HUES48 (cell line): Measurements from ENCODE around the gene ZNF526.

Experiments
- H3K27ac ChIP-seq: one replicate; pipeline ENCODE4 v1.7.0; 2013; ENCODE audit warnings: low read depth, low read length, inconsistent platforms
- H3K27me3 ChIP-seq: 2 replicates; pipeline ENCODE4 v1.6.1; 2013; ENCODE audit warnings: mild to moderate bottlenecking, low read length; ENCODE audit not compliant: control insufficient read depth, insufficient read depth
- H3K36me3 ChIP-seq: 2 replicates; pipeline ENCODE4 v1.6.1; 2013; ENCODE audit warnings: low read length; ENCODE audit not compliant: control insufficient read depth, insufficient read depth
- H3K4me1 ChIP-seq: 2 replicates; pipeline ENCODE4 v1.6.1; 2013; ENCODE audit warnings: mild to moderate bottlenecking, low read length; ENCODE audit not compliant: control insufficient read depth, insufficient read depth
- H3K4me3 ChIP-seq: 2 replicates; pipeline ENCODE4 v1.5.1; 2013; ENCODE audit warnings: mild to moderate bottlenecking, low read depth, low read length
- H3K9ac ChIP-seq: 2 replicates; pipeline ENCODE4 v1.6.1; 2013; ENCODE audit warnings: mild to moderate bottlenecking, low read depth, low read length, moderate library complexity
- H3K9me3 ChIP-seq: 2 replicates; pipeline ENCODE4 v1.6.1; 2013; ENCODE audit warnings: low read length; ENCODE audit not compliant: control insufficient read depth, insufficient read depth

The ZNF526 gene

GRCh38 chr19:42226886-42227285, 6.8 kb downstream of the ZNF526 start:
- no peak overlapping the region for H3K4me3 ChIP-seq
- H3K36me3 ChIP-seq, result peaks cover 70% of the 10 kb centered on the region
- H3K27me3 ChIP-seq, result no peaks in the 10 kb centered on the region
- H3K4me1 ChIP-seq, result no peaks in the 10 kb centered on the region
- H3K9ac ChIP-seq, result no peak overlapping the region
- no peaks in the 10 kb centered on the region for H3K9me3 ChIP-seq
- H3K27ac ChIP-seq, result no peak overlapping the region

GRCh38 chr19:42228641-42229040, 8.5 kb downstream of the ZNF526 start:
- Histone ChIP-seq H3K9me3 (no peaks in the 10 kb centered on the region), H3K4me3 (no peak overlapping the region), H3K9ac (no peak overlapping the region), H3K36me3 (peaks cover 79% of the 10 kb centered on the region), H3K27me3 (no peaks in the 10 kb centered on the region), H3K27ac (no peak overlapping the region), H3K4me1 (no peaks in the 10 kb centered on the region)

GRCh38 chr19:42229301-42229854, 9.3 kb downstream of the ZNF526 start:
- no peak overlapping the region for H3K27ac ChIP-seq
- H3K27me3 ChIP-seq, result no peaks in the 10 kb centered on the region
- no peak overlapping the region for H3K4me3 ChIP-seq
- H3K9ac ChIP-seq, result no peak overlapping the region
- H3K9me3 ChIP-seq, result no peaks in the 10 kb centered on the region
- no peaks in the 10 kb centered on the region for H3K4me1 ChIP-seq
- peaks cover 83% of the 10 kb centered on the region for H3K36me3 ChIP-seq

- Histone ChIP-seq H3K4me3 (no peak overlapping the region), H3K27me3 (no peaks in the 10 kb centered on the region), H3K36me3 (peaks cover 82% of the 10 kb centered on the region), H3K4me1 (no peaks in the 10 kb centered on the region), H3K27ac (no peak overlapping the region), H3K9me3 (no peaks in the 10 kb centered on the region), H3K9ac (no peak overlapping the region)
These were observed 9.8 kb downstream of the ZNF526 start for GRCh38 chr19:42229855-42230351.

- peaks cover 83% of the 10 kb centered on the region for H3K36me3 ChIP-seq
- H3K9ac ChIP-seq, result no peak overlapping the region
- no peak overlapping the region for H3K4me3 ChIP-seq
- H3K27ac ChIP-seq, result no peak overlapping the region
- no peaks in the 10 kb centered on the region for H3K4me1 ChIP-seq
- no peaks in the 10 kb centered on the region for H3K27me3 ChIP-seq
- H3K9me3 ChIP-seq, result no peaks in the 10 kb centered on the region
These were observed 10.5 kb downstream of the ZNF526 start for GRCh38 chr19:42230571-42230970.

GRCh38 chr19:42232435-42232834, 12.3 kb downstream of the ZNF526 start:
- no peaks in the 10 kb centered on the region for H3K4me1 ChIP-seq
- no peaks in the 10 kb centered on the region for H3K27me3 ChIP-seq
- no peak overlapping the region for H3K4me3 ChIP-seq
- peaks cover 80% of the 10 kb centered on the region for H3K36me3 ChIP-seq
- H3K9ac ChIP-seq, result no peak overlapping the region
- no peak overlapping the region for H3K27ac ChIP-seq
- H3K9me3 ChIP-seq, result no peaks in the 10 kb centered on the region

- H3K27ac ChIP-seq, result no peak overlapping the region
- H3K27me3 ChIP-seq, result no peaks in the 10 kb centered on the region
- no peak overlapping the region for H3K9ac ChIP-seq
- peaks cover 80% of the 10 kb centered on the region for H3K36me3 ChIP-seq
- no peaks in the 10 kb centered on the region for H3K4me1 ChIP-seq
- H3K9me3 ChIP-seq, result no peaks in the 10 kb centered on the region
- H3K4me3 ChIP-seq, result no peak overlapping the region
These were observed 13.0 kb downstream of the ZNF526 start for GRCh38 chr19:42233106-42233505.

GRCh38 chr19:42233678-42234292, 13.7 kb downstream of the ZNF526 start:
- Histone ChIP-seq H3K27me3 (no peaks in the 10 kb centered on the region), H3K36me3 (peaks cover 77% of the 10 kb centered on the region), H3K4me1 (no peaks in the 10 kb centered on the region), H3K4me3 (no peak overlapping the region), H3K9ac (no peak overlapping the region), H3K9me3 (no peaks in the 10 kb centered on the region), H3K27ac (no peak overlapping the region)

- Histone ChIP-seq H3K9me3 (no peaks in the 10 kb centered on the region), H3K27me3 (no peaks in the 10 kb centered on the region), H3K4me1 (no peaks in the 10 kb centered on the region), H3K27ac (no peak overlapping the region), H3K9ac (no peak overlapping the region), H3K36me3 (peaks cover 77% of the 10 kb centered on the region), H3K4me3 (no peak overlapping the region)
These were observed 14.3 kb downstream of the ZNF526 start for GRCh38 chr19:42234364-42234763.

GRCh38 chr19:42235181-42235580, 15.1 kb downstream of the ZNF526 start:
- no peak overlapping the region for H3K27ac ChIP-seq
- no peak overlapping the region for H3K4me3 ChIP-seq
- H3K9me3 ChIP-seq, result no peaks in the 10 kb centered on the region
- H3K4me1 ChIP-seq, result no peaks in the 10 kb centered on the region
- peaks cover 76% of the 10 kb centered on the region for H3K36me3 ChIP-seq
- no peak overlapping the region for H3K9ac ChIP-seq
- no peaks in the 10 kb centered on the region for H3K27me3 ChIP-seq

GRCh38 chr19:42239544-42240220, 19.6 kb downstream of the ZNF526 start:
- Histone ChIP-seq H3K9me3 (no peaks in the 10 kb centered on the region), H3K4me1 (peaks cover 9% of the 10 kb centered on the region), H3K27me3 (no peaks in the 10 kb centered on the region), H3K4me3 (no peak overlapping the region), H3K9ac (no peak overlapping the region), H3K36me3 (peaks cover 34% of the 10 kb centered on the region), H3K27ac (no peak overlapping the region)
